Body of pancreas (tissue), 4 donors: ENCODE measurements around the gene EDIL3.

Experiments
- CTCF ChIP-seq, 7 experiments: fragments of 450-650 bp in 4 of 7; fragments of 200-600 bp in 3 of 7; sonication (generic) in 3 of 7; IDR thresholded peaks; one replicate each; pipeline ENCODE4 v1.5.1; 2016 to 2019; ENCODE audit warnings: antibody characterized with exemption in 7 of 7
- POLR2A ChIP-seq, 3 donors: fragments of 450-650 bp; IDR thresholded peaks; one replicate each; pipeline ENCODE4 v1.6.1; 2016; ENCODE audit warnings: antibody characterized with exemption in 3 of 3, mild to moderate bottlenecking in 2 of 3

DNA sequence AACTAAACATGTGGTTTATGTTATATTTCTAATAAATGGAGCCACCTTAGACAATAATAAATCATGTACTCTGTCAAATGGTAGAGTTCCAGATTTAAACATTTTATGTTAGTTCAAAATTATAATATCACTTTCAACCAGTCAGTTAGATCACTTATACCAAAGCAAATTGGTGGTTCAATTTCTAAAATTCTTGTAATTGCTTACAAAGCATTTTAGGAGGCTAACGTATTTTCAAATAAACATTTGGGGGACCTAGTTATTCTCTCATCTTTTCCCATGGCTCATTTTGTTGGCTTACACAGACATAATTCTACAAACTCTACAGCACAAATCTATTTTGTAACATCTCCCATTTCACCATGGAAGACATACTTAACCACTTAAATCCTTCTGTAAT, 39.9 kb downstream of the EDIL3 start:
- TF ChIP-seq CTCF (IDR thresholded peaks at IDR 0.05), result no peak
- TF ChIP-seq POLR2A (IDR thresholded peaks at IDR 0.05), result no peak
